Panc1 (cell line): ENCODE results near the gene ADGRF5.

Experiments
- SIN3A ChIP-seq: IDR thresholded peaks from 2 replicates; pipeline ENCODE4 v1.6.1; 2012; ENCODE audit warnings: low read depth, mild to moderate bottlenecking, low read length, moderate library complexity, borderline replicate concordance; ENCODE audit not compliant: insufficient read depth
- TF ChIP-seq, protein P1 (sequence below): fragments of 450-650 bp; IDR thresholded peaks from 2 replicates; pipeline ENCODE4 v1.5.1; 2017; ENCODE audit warnings: mild to moderate bottlenecking

DNA sequence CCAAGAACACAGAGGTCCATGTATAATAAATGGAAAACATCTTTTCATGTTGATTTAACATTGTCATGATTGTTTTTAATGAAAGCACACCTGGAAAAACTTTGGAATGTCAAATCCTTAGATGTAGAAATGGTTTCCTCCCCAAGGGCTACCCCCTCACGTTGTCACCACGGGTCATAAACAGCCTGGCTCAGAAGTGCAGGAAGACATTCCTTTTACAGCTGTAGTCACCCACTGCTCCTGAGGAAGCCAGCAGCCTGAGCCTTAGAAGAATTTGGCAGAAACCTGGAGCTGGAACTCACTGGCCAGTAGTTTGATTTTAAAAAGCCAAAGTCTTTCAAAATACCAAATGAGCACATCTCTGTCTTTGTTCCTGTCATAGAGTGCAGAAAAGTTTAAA, 23.7 kb downstream of the ADGRF5 start:
- TF ChIP-seq, protein P1, sequence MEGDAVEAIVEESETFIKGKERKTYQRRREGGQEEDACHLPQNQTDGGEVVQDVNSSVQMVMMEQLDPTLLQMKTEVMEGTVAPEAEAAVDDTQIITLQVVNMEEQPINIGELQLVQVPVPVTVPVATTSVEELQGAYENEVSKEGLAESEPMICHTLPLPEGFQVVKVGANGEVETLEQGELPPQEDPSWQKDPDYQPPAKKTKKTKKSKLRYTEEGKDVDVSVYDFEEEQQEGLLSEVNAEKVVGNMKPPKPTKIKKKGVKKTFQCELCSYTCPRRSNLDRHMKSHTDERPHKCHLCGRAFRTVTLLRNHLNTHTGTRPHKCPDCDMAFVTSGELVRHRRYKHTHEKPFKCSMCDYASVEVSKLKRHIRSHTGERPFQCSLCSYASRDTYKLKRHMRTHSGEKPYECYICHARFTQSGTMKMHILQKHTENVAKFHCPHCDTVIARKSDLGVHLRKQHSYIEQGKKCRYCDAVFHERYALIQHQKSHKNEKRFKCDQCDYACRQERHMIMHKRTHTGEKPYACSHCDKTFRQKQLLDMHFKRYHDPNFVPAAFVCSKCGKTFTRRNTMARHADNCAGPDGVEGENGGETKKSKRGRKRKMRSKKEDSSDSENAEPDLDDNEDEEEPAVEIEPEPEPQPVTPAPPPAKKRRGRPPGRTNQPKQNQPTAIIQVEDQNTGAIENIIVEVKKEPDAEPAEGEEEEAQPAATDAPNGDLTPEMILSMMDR = no peak
- no peak for TF ChIP-seq SIN3A
